ENCODE data around the gene KDM3B.

KDM3B gene

DNA sequence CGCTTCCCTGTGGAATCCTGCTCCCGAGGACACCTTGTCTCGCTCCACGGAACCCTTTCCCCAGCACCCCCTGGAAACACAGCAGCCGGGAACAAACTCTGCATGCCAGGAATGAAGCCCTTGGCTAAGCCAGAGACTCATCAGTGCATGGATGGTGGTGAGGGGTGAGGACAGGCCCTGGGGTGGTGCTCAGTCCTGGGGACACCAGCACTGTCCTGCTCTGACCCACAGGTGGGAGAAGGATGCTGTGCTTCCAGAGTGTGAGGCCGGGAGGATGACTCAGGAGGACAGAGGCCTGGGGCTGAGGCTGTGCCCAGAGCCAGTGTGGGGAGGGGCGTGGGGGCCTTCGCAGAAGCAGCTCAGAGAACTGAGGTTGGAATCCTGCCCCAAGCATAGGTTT lies 101.6 kb downstream of the KDM3B start:
- DNase-seq, result no peak

GRCh38 chr5:138455232-138455930 lies 102.9 kb downstream of the KDM3B start:
- no peak for DNase-seq

DNA sequence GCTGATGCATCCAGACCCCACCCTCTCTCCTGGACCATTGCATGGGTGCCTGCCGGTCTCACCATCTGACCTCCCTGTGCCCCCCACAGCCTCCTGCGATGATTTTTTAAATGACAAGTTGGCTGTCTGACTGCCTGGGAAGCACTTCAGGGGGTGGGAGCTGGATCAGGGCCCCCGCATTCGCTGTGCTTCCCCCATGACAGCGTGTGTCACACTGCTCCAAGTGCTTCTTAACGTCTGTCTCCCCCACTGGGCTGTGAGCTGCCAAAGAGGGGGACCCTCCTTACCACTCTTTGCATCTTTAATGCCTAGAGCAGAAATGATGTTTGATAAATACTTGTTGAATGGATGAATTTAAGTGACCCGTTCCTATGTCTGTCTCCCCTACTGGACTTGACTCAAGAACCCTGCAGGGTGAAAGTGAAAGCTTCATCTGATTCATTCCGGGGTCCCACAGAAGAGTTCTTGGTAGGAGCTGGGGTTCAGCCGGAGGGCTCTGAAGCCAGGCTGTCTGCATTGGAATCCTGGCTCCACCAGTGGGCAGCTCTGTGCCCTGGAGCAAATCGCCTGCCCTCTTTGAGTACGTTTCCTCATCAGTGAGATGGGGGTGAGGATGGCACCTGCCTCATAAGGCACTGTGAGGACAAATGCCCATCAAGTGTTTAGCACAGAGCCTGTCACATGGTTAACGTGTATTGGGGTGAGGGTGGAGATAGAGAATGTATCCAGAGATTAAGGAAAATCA lies 105.2 kb downstream of the KDM3B start:
- DNase-seq, result no peak

DNA sequence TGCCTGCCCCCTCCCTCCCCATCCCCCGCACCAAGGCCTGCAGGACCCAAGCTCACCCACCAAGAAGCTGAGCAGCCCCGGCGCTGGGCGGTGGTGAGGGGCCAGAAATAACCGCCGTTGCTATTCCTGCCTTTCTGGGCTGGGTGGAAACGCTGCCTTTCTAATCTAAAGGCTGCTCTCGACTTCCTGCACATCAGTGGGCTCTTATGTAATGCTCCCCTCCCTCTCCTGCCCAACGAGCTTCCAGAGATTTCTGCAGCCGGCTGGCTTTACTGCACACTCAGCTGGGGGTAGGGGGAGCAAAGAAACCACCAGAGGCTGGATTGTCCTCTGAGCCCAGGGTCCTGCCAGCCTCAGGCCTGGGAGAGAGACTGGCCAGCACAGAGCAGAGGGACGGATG lies 105.9 kb downstream of the KDM3B start:
- no peak for DNase-seq

- DNase-seq, result no peak
These were observed 106.4 kb downstream of the KDM3B start for GRCh38 chr5:138458856-138459255.

GRCh38 chr5:138459311-138459933 lies 106.9 kb downstream of the KDM3B start:
- DNase-seq, result peak; percentile 87 to 91

DNA sequence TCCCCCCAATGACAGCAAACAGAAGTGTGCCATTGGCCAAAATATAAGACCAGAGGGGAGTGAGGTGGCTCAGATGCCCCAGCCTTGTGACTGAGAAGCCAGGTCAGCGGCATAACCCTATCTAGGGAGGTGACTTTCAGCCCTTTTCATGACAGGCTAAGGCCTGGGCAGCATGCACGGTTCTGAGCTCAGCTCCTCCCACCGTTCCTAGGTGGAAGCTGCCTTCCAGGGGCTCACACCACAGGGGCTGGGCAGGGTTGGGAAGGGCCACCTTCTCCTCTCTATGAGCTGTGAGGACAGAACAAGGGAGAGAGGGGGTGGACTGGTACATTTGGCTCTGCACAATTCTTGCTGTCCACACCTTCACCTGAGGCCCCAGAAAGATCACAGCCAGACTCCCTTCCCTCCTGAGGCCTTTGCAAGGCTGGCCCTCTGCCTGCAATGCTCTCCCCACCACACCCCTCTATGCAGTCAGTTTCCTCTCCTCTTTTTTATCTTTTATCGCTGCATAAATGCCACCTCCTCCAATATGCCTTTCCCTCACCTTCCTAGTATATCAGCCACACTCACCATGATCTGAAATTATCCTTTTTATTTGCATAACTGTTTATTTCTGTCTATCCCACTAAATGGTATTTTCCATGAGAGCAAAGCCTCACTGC lies 107.7 kb downstream of the KDM3B start:
- DNase-seq, result no peak

DNA sequence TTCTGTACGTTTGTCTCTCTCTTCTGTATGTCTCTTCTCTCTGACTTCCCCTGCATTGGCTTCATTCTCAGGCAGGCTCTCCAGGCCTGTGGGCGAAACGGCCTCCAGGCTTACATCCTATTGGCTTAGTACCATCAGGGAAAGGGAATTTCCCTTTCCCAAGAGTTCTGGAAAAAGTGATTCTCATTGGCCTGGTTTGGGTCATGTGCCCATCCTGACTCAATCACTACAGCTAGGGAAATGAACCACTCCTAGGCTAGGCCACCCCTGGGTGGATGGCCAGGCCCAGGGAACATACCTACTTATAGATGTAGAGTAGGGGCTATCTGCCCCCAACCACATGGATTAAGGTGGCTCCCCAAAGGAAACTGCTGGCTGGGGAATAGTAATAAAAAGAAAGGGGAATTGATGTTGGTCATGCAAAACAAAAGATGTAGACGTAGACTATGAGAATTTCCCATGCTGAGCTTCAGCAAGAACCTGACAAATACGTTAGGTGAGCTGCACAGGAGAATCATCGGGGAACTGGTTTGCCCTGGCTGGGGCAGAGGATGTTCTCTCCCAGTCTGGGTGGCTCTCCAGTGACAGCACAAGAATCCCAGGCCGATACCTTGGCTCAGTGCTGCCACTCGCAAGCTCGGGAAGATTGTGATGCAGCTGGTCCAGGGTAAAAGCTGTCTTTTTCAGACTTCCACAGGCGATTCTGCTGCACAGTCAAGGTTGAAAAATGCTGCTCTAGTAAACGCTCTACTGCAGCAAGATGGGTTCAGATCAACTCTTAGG lies 109.0 kb downstream of the KDM3B start:
- no peak for DNase-seq

- DNase-seq, result peak in 1 of 2 donors; percentile 8
These were observed 111.0 kb downstream of the KDM3B start for GRCh38 chr5:138463419-138464007.

DNA sequence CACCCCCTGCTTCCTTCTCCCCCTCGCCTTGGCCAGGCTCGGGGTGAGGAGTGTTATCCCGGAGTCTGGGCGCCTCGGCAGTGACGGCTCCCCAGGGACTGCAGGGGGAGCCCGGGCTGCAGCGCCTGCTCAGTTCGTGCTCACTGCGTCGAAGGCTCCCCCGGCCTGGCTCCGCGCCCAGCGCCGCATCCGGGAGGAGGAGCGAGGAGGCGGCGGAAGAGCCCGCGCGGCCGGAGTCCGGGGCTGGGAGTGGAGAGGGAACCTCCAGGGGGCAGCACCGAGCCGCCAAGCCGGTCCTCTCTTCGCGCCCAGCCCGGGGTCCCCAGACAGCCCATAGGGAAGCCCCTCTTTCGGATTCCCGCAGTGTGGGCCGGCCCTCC lies 111.5 kb downstream of the KDM3B start:
- peak; percentile 89 to 92 for DNase-seq

DNA sequence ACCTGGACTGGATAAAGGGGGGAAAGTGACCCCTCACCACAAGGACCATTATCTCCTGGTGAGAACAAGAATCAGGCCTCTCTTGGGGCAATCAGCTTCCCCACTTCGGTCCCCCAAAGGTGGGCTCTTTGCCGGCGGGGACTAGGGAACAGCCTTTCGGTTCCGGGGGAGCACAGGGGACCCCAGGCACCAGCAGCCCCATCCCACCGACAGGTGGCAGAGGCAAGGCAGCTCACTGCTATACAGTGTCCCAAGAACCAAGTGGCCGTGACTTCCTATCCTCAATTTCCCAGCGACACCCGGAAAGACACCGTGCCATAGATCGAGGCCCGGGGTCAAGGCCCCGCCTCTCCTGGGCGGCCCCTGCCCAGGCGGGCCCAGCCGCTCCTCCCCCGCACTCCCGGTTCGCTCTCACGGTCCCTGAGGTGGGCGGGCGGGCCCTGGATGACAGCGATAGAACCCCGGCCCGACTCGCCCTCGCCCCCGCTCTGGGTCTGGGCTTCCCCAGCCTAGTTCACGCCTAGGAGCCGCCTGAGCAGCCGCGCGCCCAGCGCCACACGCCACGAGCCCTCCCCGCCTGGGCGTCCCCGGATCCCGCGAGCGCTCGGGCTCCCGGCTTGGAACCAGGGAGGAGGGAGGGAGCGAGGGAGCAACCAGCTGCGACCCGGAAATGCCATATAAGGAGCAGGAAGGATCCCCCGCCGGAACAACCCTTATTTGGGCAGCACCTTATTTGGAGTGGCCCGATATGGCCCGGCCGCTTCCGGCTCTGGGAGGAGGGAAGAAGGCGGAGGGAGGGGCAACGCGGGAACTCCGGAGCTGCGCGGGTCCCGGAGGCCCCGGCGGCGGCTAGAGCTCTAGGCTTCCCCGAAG lies 112.1 kb downstream of the KDM3B start:
- peak; percentile 96 to 98 for DNase-seq

GRCh38 chr5:138465261-138466124 lies 113.0 kb downstream of the KDM3B start, which contains the start of gene EGR1:
Gene EGR1, plus strand, starts transcription at chr5:138465479. Its CDS starts 283 bp downstream, at chr5:138465762.
- peak; percentile 97 for DNase-seq

DNA sequence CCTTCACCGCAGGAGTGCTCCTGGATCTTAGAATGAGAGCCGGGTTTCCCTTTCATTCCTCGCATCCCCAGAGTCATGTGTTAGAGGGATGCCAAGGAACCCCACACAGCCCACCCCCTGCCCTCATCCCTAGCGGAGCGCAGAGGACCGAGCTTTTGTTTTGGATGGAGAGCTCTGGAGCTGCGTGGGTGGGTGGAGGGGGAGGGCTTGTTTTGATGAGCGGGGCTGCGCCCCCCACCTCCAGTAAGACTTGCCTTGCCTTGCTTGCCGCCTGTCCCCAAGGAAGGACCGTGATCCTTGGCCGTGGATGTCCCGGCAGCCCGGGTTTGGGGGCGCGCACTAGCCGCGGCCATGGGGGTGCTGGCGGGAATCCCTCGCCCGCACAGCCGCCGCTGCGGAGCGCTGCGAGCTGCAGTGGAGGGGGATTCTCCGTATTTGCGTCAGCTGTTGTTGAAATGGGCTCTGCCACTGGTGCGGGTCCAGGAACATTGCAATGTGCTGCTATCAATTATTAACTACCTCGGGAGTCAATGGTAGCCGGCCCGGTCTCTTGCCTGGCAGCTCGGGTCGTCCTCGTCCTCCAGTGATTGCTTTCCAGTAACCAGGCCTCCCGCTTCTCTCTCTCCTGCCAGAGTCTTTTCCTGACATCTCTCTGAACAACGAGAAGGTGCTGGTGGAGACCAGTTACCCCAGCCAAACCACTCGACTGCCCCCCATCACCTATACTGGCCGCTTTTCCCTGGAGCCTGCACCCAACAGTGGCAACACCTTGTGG lies 113.8 kb downstream of the KDM3B start:
- peak; percentile 47 to 54 for DNase-seq

- peak; percentile 33 to 36 for DNase-seq
These were observed 114.6 kb downstream of the KDM3B start for GRCh38 chr5:138466900-138467710.

GRCh38 chr5:138467711-138468132 lies 115.2 kb downstream of the KDM3B start:
- no peak for DNase-seq

DNA sequence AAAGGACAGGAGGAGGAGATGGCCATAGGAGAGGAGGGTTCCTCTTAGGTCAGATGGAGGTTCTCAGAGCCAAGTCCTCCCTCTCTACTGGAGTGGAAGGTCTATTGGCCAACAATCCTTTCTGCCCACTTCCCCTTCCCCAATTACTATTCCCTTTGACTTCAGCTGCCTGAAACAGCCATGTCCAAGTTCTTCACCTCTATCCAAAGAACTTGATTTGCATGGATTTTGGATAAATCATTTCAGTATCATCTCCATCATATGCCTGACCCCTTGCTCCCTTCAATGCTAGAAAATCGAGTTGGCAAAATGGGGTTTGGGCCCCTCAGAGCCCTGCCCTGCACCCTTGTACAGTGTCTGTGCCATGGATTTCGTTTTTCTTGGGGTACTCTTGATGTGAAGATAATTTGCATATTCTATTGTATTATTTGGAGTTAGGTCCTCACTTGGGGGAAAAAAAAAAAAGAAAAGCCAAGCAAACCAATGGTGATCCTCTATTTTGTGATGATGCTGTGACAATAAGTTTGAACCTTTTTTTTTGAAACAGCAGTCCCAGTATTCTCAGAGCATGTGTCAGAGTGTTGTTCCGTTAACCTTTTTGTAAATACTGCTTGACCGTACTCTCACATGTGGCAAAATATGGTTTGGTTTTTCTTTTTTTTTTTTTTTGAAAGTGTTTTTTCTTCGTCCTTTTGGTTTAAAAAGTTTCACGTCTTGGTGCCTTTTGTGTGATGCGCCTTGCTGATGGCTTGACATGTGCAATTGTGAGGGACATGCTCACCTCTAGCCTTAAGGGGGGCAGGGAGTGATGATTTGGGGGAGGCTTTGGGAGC lies 115.9 kb downstream of the KDM3B start:
- no peak for DNase-seq

- no peak for DNase-seq
These were observed 116.6 kb downstream of the KDM3B start for GRCh38 chr5:138468966-138469539.
